ENCODE data around the gene PPP1R17.

PPP1R17 gene

GRCh38 chr7:31705377-31705776, 18.4 kb downstream of the PPP1R17 start:
- no peak for DNase-seq

GRCh38 chr7:31707089-31707488, 20.1 kb downstream of the PPP1R17 start:
- DNase-seq, result no peak

- no peak for DNase-seq
Measured at GRCh38 chr7:31710171-31710570, 23.2 kb downstream of the PPP1R17 start.

- no peak for DNase-seq
Measured at GRCh38 chr7:31716355-31716754, 29.3 kb downstream of the PPP1R17 start.

- DNase-seq, result no peak
Measured at GRCh38 chr7:31720366-31720765, 33.4 kb downstream of the PPP1R17 start.

- DNase-seq, result no peak
Measured at GRCh38 chr7:31724696-31725095, 37.7 kb downstream of the PPP1R17 start.

- DNase-seq, result no peak
Measured at GRCh38 chr7:31729195-31729804, 42.3 kb downstream of the PPP1R17 start.

- DNase-seq, result no peak
Measured at GRCh38 chr7:31734456-31734855, 47.4 kb downstream of the PPP1R17 start.

- DNase-seq, result peak; percentile 48
Measured at GRCh38 chr7:31735991-31736982, 49.3 kb downstream of the PPP1R17 start.

GRCh38 chr7:31741852-31742251, 54.8 kb downstream of the PPP1R17 start:
- no peak for DNase-seq

GRCh38 chr7:31744294-31744874, 57.4 kb downstream of the PPP1R17 start:
- peak; percentile 35 for DNase-seq

GRCh38 chr7:31747553-31747952, 60.5 kb downstream of the PPP1R17 start:
- DNase-seq, result no peak

- DNase-seq, result no peak
Measured at GRCh38 chr7:31748084-31748483, 61.1 kb downstream of the PPP1R17 start.

GRCh38 chr7:31751726-31752125, 64.7 kb downstream of the PPP1R17 start:
- no peak for DNase-seq
